Measurements from ENCODE around the gene PROCA1. TPM values are rescaled to one million over a fixed set of nuclear protein-coding genes. Genes with fewer than 3 reads are reported as not detected.
A peak's percentile ranks its signal among the peaks of the same experiment; 100 is the strongest.
"Not testable (repeated sequence)": the region's sequence is repeated elsewhere in the genome, so short reads cannot be mapped to it uniquely, and the experiment has no call there.

The PROCA1 gene
- polyA plus RNA-seq, 1 experiment = 0.71 TPM

DNA sequence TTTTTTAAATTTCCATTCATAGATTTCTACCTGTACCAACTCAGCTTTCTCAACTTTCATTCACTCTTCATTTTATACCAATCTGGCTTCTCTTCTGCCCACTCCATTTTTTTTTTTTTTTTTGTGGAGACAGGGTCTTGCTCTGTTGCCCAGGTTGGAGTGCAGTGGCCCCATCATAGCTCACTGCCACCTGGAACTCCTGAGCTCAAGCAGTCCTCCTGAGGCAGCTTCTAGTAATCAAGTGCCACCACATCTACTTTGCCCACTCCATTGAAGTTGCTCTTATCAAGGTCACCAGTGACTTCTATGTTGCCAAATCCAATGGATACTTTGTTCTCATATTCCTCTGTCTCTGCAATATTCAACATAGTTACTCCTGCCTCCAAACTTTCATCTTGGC, 48.0 kb downstream of the PROCA1 start:
- H3K27me3 ChIP-seq (ENCODE audit: control insufficient read depth, insufficient read depth, low read length) = no peaks in the 10 kb centered on the region
- CTCF ChIA-PET = interaction anchor here (1.5 kb wide), 1 partner anchor 17 kb away, joined by 8 read pairs; no protein-coding TSS in a partner anchor
- no peak overlapping the region for H3K4me3 ChIP-seq (ENCODE audit: low read depth, low read length)
- H3K36me3 ChIP-seq (ENCODE audit: control insufficient read depth, insufficient read depth, low read length) = peaks cover 2% of the 10 kb centered on the region; the same call in 1 of the 2 replicates
- DNase-seq (ENCODE audit: low read depth) = no peak
- TF ChIP-seq, protein P1, sequence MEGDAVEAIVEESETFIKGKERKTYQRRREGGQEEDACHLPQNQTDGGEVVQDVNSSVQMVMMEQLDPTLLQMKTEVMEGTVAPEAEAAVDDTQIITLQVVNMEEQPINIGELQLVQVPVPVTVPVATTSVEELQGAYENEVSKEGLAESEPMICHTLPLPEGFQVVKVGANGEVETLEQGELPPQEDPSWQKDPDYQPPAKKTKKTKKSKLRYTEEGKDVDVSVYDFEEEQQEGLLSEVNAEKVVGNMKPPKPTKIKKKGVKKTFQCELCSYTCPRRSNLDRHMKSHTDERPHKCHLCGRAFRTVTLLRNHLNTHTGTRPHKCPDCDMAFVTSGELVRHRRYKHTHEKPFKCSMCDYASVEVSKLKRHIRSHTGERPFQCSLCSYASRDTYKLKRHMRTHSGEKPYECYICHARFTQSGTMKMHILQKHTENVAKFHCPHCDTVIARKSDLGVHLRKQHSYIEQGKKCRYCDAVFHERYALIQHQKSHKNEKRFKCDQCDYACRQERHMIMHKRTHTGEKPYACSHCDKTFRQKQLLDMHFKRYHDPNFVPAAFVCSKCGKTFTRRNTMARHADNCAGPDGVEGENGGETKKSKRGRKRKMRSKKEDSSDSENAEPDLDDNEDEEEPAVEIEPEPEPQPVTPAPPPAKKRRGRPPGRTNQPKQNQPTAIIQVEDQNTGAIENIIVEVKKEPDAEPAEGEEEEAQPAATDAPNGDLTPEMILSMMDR (IDR thresholded peaks at IDR 0.05; ENCODE audit: insufficient read depth, low read depth, low read length) = no peak
- POLR2A ChIA-PET = no interaction called here

DNA sequence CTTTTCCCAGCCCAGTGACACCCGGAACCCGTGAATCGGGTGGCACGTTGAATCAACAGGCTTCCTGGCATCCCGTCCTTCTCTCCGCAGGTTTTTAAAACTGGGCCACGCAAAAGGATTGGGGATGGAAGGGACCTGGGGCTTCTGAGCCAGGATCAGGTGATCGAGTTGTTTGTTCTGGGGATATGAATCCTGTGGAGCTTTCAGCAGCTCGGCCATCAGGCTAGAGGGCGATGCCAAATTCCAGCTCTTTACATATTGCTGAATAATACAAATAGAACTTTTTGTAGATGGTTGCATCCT, 49.2 kb downstream of the PROCA1 start:
- CTCF ChIA-PET = interaction anchor here (1.5 to 1.7 kb wide), 2 partner anchors 16 to 19 kb away, joined by 3 to 8 read pairs; no protein-coding TSS in a partner anchor

DNA sequence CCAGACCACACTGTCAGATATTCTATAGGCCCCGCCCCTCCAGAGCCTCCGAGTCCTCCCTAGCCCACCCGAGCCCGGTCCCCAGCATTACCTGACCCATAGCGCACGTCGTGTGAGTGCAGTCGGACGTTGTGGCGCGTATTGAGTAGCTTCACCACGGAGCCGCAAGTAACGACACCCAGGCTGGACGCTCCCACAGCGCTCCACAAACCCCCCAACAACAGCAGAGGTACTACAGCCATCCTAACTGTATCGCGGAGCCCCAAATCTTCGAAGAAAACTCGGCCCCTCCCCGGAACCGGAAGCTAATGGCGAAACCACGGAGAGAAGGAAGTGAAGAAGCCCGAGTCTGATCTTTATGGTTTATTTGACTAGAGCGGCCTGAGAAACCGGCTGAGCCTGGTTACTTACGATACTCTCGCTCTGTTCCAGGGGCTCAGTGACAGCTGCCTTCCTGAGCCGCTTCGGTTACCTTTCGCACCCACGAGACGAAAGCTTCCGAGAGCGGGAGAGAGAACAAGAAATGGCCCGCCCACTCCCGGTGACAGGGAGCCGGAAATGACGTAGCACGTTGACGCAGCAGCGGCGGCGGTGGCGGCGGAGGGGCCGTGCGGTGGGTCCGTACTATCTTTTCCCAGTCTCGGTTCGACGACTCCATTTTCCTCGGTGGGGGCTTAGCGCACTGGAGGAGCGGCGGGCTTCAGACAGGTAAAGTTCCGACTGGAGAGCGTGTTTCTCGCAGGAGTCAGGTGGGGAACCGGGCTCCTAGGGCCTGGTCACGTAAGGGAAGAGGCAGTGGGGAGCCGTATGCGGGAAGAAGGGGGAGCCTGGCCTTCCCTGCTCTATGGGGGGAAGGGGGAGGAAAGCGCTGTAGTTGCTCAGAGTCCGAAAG, 49.8 kb downstream of the PROCA1 start, which contains the start of the genes SDF2 and SUPT6H:
TSS of gene SDF2 (minus strand) at position 272 of the 892 bp plus-strand sequence. CDS start at position 242, 30 bp downstream.
TSS of gene SUPT6H (plus strand) at position 571 of the 892 bp plus-strand sequence. CDS start 11,197 bp downstream, outside the sequence.
- no peaks in the 10 kb centered on the region for H3K36me3 ChIP-seq (ENCODE audit: control insufficient read depth, insufficient read depth, low read length)
- ChIA-PET POLR2A (interaction anchor here (0.9 kb wide), 1 partner anchor 48 kb away, joined by 3 read pairs; no protein-coding TSS in a partner anchor), CTCF (interaction anchor here (0.7 to 2.0 kb wide), 6 partner anchors 15 to 429 kb away, joined by 3 to 13 read pairs (median 3); no protein-coding TSS in a partner anchor)
- DNase-seq (ENCODE audit: low read depth) = peak; percentile 34
- H3K27me3 ChIP-seq (ENCODE audit: control insufficient read depth, insufficient read depth, low read length) = no peaks in the 10 kb centered on the region
- peak within 1 kb of the TSS; percentile 77 for H3K4me3 ChIP-seq (ENCODE audit: low read depth, low read length)
- TF ChIP-seq, protein P1 (IDR thresholded peaks at IDR 0.05; ENCODE audit: insufficient read depth, low read depth, low read length) = no peak

More for the DNA sequence above, 49.2 kb downstream of the PROCA1 start:
- DNase-seq (ENCODE audit: low read depth) = no peak
- Histone ChIP-seq H3K4me3 (ENCODE audit: low read depth, low read length) (peak overlapping the region; percentile 77), H3K36me3 (ENCODE audit: control insufficient read depth, insufficient read depth, low read length) (no peaks in the 10 kb centered on the region), H3K27me3 (ENCODE audit: control insufficient read depth, insufficient read depth, low read length) (no peaks in the 10 kb centered on the region)
- POLR2A ChIA-PET = no interaction called here
- TF ChIP-seq, protein P1 (IDR thresholded peaks at IDR 0.05; ENCODE audit: insufficient read depth, low read depth, low read length) = no peak

DNA sequence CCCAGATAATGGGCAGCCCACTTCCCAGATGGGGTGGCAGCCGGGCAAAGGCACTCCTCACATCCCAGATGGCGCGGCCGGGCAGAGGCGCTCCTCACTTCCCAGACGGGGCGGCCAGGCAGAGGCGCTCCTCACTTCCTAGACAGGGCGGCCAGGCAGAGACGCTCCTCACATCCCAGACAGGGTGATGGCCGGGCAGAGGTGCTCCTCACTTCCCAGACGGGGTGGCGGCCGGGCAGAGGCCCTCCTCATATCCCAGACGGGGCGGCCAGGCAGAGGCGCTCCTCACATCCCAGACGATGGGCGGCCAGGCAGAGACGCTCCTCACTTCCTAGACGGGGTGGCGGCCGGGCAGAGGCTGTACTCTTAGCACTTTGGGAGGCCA, 52.2 kb downstream of the PROCA1 start:
- POLR2A ChIA-PET; H3K4me3 ChIP-seq (ENCODE audit: low read depth, low read length); DNase-seq (ENCODE audit: low read depth); H3K27me3 ChIP-seq (ENCODE audit: control insufficient read depth, insufficient read depth, low read length); H3K36me3 ChIP-seq (ENCODE audit: control insufficient read depth, insufficient read depth, low read length); CTCF ChIA-PET: not testable (repeated sequence)

DNA sequence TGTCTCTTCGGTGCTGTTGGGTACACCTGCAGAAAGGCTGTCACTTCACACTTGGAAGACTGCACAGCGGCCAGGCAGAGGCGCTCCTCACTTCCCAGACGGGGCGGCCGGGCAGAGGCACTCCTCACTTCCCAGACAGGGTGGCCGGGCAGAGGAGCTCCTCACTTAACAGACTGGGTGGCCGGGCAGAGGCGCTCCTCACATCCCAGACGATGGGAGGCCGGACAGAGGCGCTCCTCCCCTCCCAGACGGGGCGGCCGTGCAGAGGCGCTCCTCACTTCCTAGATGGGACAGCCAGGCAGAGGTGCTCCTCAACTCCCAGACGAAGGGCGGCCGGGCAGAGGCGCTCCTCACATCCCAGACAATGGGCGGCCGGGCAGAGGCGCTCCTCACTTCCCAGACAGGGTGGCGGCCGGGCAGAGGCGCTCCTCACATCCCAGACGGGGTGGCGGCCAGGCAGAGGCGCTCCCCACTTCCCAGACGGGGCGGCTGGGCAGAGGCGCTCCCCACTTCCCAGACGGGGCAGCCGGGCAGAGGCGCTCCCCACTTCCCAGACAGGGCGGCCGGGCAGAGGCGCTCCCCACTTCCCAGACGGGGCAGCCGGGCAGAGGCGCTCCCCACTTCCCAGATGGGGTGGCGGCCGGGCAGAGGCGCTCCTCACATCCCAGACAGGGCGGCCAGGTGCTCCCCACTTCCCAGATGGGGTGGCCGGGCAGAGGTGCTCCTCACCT, 52.8 kb downstream of the PROCA1 start:
- H3K4me3 ChIP-seq (ENCODE audit: low read depth, low read length); CTCF ChIA-PET; POLR2A ChIA-PET; H3K27me3 ChIP-seq (ENCODE audit: control insufficient read depth, insufficient read depth, low read length); DNase-seq (ENCODE audit: low read depth); H3K36me3 ChIP-seq (ENCODE audit: control insufficient read depth, insufficient read depth, low read length): not testable (repeated sequence)

DNA sequence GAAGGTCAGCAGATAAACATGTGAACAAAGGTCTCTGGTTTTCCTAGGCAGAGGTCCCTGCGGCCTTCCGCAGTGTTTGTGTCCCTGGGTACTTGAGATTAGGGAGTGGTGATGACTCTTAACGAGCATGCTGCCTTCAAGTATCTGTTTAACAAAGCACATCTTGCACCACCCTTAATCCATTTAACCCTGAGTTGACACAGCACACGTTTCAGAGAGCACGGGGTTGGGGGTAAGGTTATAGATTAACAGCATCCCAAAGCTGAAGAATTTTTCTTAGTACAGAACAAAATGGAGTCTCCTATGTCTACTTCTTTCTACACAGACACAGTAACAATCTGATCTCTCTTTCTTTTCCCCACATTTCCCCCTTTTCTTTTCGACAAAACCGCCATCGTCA, 53.3 kb downstream of the PROCA1 start:
- H3K36me3 ChIP-seq (ENCODE audit: control insufficient read depth, insufficient read depth, low read length); H3K4me3 ChIP-seq (ENCODE audit: low read depth, low read length); H3K27me3 ChIP-seq (ENCODE audit: control insufficient read depth, insufficient read depth, low read length); POLR2A ChIA-PET; DNase-seq (ENCODE audit: low read depth): not testable (repeated sequence)
- CTCF ChIA-PET = interaction anchor here (1.6 to 1.9 kb wide), 2 partner anchors 10 to 11 kb away, joined by 5 to 7 read pairs; no protein-coding TSS in a partner anchor

Measured in BJ (cell line).